Left lung (tissue), 10 donors: ENCODE data around the gene TOX2. TPM values are rescaled to one million over a fixed set of nuclear protein-coding genes. Genes with fewer than 3 reads are reported as not detected.

Experiments
- ATAC-seq: fragments of 200-7000 bp; cut with Tn5 transposase; one replicate; pipeline ENCODE4 v1.9.1; 2020; ENCODE audit warnings: moderate library complexity
- DNase-seq, 4 donors: peaks; one replicate each; pipeline ENCODE4 v3.0.0-alpha.2; 2013 to 2020
- H3K27ac ChIP-seq, 2 donors: fragments of 200-600 bp; sonication (generic) in 1 of 2; one replicate each; pipeline versions ENCODE4 v1.5.0 to v1.8.0; 2020 to 2021
- H3K27me3 ChIP-seq, 2 donors: fragments of 200-600 bp; sonication (generic) in 1 of 2; one replicate each; pipeline versions ENCODE4 v1.5.0 to v1.8.0; 2020 to 2021
- H3K36me3 ChIP-seq, 2 donors: fragments of 200-600 bp; sonication (generic) in 1 of 2; one replicate each; pipeline versions ENCODE4 v1.5.0 to v1.8.0; 2020 to 2021
- H3K4me1 ChIP-seq, 2 donors: fragments of 200-600 bp; one replicate each; pipeline ENCODE4 v1.8.0; 2021
- H3K4me3 ChIP-seq, 2 donors: fragments of 200-600 bp; sonication (generic) in 1 of 2; one replicate each; pipeline versions ENCODE4 v1.5.0 to v1.8.0; 2020 to 2021; ENCODE audit warnings: mild to moderate bottlenecking in 1 of 2
- H3K9me3 ChIP-seq, 2 donors: fragments of 200-600 bp; sonication (generic) in 1 of 2; one replicate each; pipeline versions ENCODE4 v1.5.0 to v1.8.0; 2020 to 2021
- intact Hi-C, 2 donors: fragments of 100-400 bp; cut with DNase I; formaldehyde crosslinking; loops; one replicate each; pipeline versions ENCODE4 v1.11.2 to v1.14.2; 2022
- polyA plus RNA-seq, 6 donors: library from polyadenylated mRNA; unstranded; fragments of 120-200 nt; gene quantifications; one replicate each; pipeline ENCODE4 v1.2.1, GENCODE V29; 2013; ENCODE audit not compliant: insufficient read length in 6 of 6
- total RNA-seq, 2 donors: library from RNA; stranded (reverse); fragmentation: NEBNext Ultra II Directional; extraction: Animal tissue kit (Norgen Biotek cat#: 25700); gene quantifications; one replicate each; pipeline ENCODE4 v1.2.1, GENCODE V29; 2021
- TF ChIP-seq, protein P1 (sequence below), 2 donors: fragments of 200-600 bp; sonication (generic) in 1 of 2; IDR thresholded peaks; one replicate each; pipeline versions ENCODE4 v1.5.0 to v1.8.0; 2021; ENCODE audit warnings: antibody characterized with exemption in 2 of 2
- donor health status: DM: no; HTN: yes; CAD: no.
- donor health status: DM: no; HTN: no; CAD: no.

TOX2 gene
- total and polyA plus RNA-seq, 8 donors = 14.5 to 61.1 (median 41.3) TPM

DNA sequence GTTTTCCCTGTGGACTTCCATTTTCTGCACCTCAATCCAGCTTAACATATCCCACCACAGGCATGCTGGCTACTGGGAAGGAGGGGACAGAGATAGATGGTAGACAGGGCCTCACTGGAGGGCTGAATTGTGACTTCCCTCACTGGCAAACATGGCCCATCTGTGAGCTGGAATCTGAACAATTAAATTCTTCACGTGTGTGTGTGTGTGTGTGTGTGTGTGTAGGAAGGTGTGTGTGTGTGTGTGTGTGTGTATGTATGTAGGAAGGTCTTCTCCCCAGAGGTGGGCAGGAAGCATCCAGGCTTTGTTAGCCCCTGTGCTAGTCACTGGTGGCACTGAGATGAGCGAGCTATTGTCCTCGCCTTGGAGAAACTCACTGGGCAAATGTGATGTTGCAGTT, 5.4 kb upstream of the TOX2 start:
- intact Hi-C loops = no loop called here
- no peak overlapping the region for H3K27ac ChIP-seq

GRCh38 chr20:43909720-43910119, 4.9 kb upstream of the TOX2 start:
- peak; percentile 45 for ATAC-seq
- peaks cover 3 to 29% of the 10 kb centered on the region in 2 donors for H3K27me3 ChIP-seq

More for the DNA sequence above, 5.4 kb upstream of the TOX2 start:
- no peaks in the 10 kb centered on the region for H3K36me3 ChIP-seq
- TF ChIP-seq, protein P1, sequence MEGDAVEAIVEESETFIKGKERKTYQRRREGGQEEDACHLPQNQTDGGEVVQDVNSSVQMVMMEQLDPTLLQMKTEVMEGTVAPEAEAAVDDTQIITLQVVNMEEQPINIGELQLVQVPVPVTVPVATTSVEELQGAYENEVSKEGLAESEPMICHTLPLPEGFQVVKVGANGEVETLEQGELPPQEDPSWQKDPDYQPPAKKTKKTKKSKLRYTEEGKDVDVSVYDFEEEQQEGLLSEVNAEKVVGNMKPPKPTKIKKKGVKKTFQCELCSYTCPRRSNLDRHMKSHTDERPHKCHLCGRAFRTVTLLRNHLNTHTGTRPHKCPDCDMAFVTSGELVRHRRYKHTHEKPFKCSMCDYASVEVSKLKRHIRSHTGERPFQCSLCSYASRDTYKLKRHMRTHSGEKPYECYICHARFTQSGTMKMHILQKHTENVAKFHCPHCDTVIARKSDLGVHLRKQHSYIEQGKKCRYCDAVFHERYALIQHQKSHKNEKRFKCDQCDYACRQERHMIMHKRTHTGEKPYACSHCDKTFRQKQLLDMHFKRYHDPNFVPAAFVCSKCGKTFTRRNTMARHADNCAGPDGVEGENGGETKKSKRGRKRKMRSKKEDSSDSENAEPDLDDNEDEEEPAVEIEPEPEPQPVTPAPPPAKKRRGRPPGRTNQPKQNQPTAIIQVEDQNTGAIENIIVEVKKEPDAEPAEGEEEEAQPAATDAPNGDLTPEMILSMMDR (IDR thresholded peaks at IDR 0.05) = no peak
- peaks cover 0 to 1% of the 10 kb centered on the region in 2 donors for H3K4me1 ChIP-seq
- ATAC-seq (no peak), DNase-seq (no peak)
- H3K4me3 ChIP-seq = no peak overlapping the region
- H3K9me3 ChIP-seq = peaks cover 0 to 24% of the 10 kb centered on the region in 2 donors
- peaks cover 2 to 25% of the 10 kb centered on the region in 2 donors for H3K27me3 ChIP-seq

GRCh38 chr20:43910564-43910963, 4.1 kb upstream of the TOX2 start:
- Histone ChIP-seq H3K27me3 (peaks cover 11 to 37% of the 10 kb centered on the region in 2 donors), H3K27ac (no peak overlapping the region), H3K4me3 (no peak overlapping the region), H3K36me3 (no peaks in the 10 kb centered on the region), H3K9me3 (peaks cover 0 to 24% of the 10 kb centered on the region in 2 donors), H3K4me1 (peaks cover 0 to 11% of the 10 kb centered on the region in 2 donors)
- ATAC-seq (no peak), DNase-seq (no peak)
- intact Hi-C loops = no loop called here
- TF ChIP-seq, protein P1 (IDR thresholded peaks at IDR 0.05) = no peak

More at GRCh38 chr20:43909720-43910119, 4.9 kb upstream of the TOX2 start:
- peaks cover 0 to 4% of the 10 kb centered on the region in 2 donors for H3K4me1 ChIP-seq
- TF ChIP-seq, protein P1 (IDR thresholded peaks at IDR 0.05) = no peak
- no peak overlapping the region for H3K4me3 ChIP-seq
- intact Hi-C loops = no loop called here
- no peaks in the 10 kb centered on the region for H3K36me3 ChIP-seq
- peaks cover 0 to 24% of the 10 kb centered on the region in 2 donors for H3K9me3 ChIP-seq
- no peak overlapping the region for H3K27ac ChIP-seq
- DNase-seq = no peak

DNA sequence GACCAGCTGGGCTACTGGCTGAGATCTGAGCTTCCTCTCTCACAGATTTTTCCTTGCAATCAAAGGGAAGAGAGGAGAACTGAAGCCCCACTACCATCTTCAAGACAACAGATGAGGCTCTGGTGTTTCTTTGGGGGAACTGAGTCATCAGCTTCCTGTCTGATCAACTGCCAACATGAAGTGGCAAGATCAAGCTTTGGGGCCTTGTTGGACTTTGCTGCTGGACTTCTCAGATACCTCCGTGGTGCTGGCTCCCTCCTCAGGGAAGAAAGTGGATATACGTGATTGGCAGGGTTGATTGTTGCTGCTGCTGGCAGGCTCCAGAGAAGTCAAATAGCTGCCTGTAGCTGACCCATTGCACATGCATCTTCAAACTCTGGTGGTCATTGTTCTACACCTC, 3.6 kb upstream of the TOX2 start:
- intact Hi-C loops = no loop called here
- no peak for DNase-seq
- Histone ChIP-seq H3K36me3 (no peaks in the 10 kb centered on the region), H3K4me3 (no peak overlapping the region), H3K9me3 (peaks cover 0 to 24% of the 10 kb centered on the region in 2 donors), H3K27me3 (peaks cover 16 to 42% of the 10 kb centered on the region in 2 donors), H3K27ac (no peak overlapping the region), H3K4me1 (peaks cover 0 to 15% of the 10 kb centered on the region in 2 donors)
- no peak for ATAC-seq
- TF ChIP-seq, protein P1 (IDR thresholded peaks at IDR 0.05) = no peak

DNA sequence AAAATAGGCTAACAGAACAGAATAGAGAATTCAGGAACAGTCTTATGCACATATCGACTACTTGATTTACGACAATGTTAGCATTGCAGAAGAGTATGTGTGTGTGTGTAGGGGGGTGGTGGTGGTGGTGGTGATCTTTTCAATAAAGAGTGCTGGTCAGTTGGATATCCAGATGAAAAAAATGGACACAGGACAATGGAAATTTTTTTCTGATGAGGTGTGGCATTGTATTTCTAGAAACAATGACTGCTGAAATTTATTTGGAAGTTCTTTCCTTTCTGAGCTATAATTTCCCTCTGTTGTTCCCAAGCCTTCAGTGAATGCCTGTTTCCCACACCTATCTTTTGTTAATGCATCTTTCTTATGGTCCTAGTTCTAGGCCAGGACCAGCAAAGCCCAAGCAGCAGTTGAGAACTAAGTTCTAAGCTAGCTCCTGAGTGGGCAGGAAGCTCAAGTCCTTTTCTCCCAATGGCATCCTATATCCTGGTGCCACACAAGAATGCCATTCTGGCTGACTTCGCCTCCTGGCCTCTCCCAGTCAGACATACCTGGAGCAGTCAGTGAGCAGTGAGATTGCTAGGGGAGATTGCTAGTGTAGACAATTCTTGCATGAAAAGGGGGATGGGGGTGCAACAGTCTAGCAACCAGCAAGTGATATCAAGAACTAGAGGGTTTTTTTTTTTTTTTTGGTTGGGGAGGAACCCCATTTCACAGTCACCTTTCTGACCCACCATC, 1.2 kb upstream of the TOX2 start:
- H3K27ac ChIP-seq = no peak overlapping the region
- H3K36me3 ChIP-seq = no peaks in the 10 kb centered on the region
- intact Hi-C loops = no loop called here
- no peak for DNase-seq
- no peak for ATAC-seq
- TF ChIP-seq, protein P1 (IDR thresholded peaks at IDR 0.05) = no peak
- H3K4me3 ChIP-seq = no peak overlapping the region
- peaks cover 0 to 12% of the 10 kb centered on the region in 2 donors for H3K9me3 ChIP-seq
- H3K4me1 ChIP-seq = peaks cover 0 to 17% of the 10 kb centered on the region in 2 donors
- peaks cover 23 to 64% of the 10 kb centered on the region in 2 donors for H3K27me3 ChIP-seq
